ENCODE data around the gene EPHA4.
A peak's percentile ranks its signal among the peaks of the same experiment; 100 is the strongest.

EPHA4 gene

GRCh38 chr2:221435171-221435570, 136.9 kb downstream of the EPHA4 start:
- no peak for DNase-seq

- no peak for DNase-seq
These were observed 138.0 kb downstream of the EPHA4 start for GRCh38 chr2:221434142-221434541.

GRCh38 chr2:221431477-221431876, 140.6 kb downstream of the EPHA4 start:
- no peak for DNase-seq

GRCh38 chr2:221429741-221430491, 142.2 kb downstream of the EPHA4 start:
- DNase-seq: no peak

- no peak for DNase-seq
These were observed 143.2 kb downstream of the EPHA4 start for GRCh38 chr2:221428896-221429295.

- DNase-seq: no peak
These were observed 145.2 kb downstream of the EPHA4 start for GRCh38 chr2:221426929-221427328.

- DNase-seq: no peak
These were observed 146.2 kb downstream of the EPHA4 start for GRCh38 chr2:221425891-221426290.

- DNase-seq: no peak
These were observed 146.8 kb downstream of the EPHA4 start for GRCh38 chr2:221425353-221425752.

- no peak for DNase-seq
These were observed 148.8 kb downstream of the EPHA4 start for GRCh38 chr2:221423210-221423804.

- no peak for DNase-seq
These were observed 149.4 kb downstream of the EPHA4 start for GRCh38 chr2:221422516-221423209.

- DNase-seq: peak in 1 of 2 donors; percentile 6
These were observed 151.9 kb downstream of the EPHA4 start for GRCh38 chr2:221420245-221420644.

GRCh38 chr2:221415789-221416188, 156.3 kb downstream of the EPHA4 start:
- DNase-seq: no peak

- no peak for DNase-seq
These were observed 159.1 kb downstream of the EPHA4 start for GRCh38 chr2:221412978-221413377.

- DNase-seq: no peak
These were observed 161.6 kb downstream of the EPHA4 start for GRCh38 chr2:221410487-221410886.

- DNase-seq: no peak
These were observed 164.3 kb downstream of the EPHA4 start for GRCh38 chr2:221407765-221408164.

GRCh38 chr2:221405521-221405920, 166.6 kb downstream of the EPHA4 start:
- DNase-seq: no peak

GRCh38 chr2:221402072-221402471, 170.0 kb downstream of the EPHA4 start:
- DNase-seq: no peak

GRCh38 chr2:221400411-221400810, 171.7 kb downstream of the EPHA4 start:
- no peak for DNase-seq

- DNase-seq: no peak
These were observed 172.9 kb downstream of the EPHA4 start for GRCh38 chr2:221399183-221399582.

GRCh38 chr2:221397187-221397586, 174.9 kb downstream of the EPHA4 start:
- DNase-seq: no peak

GRCh38 chr2:221392228-221392881, 179.7 kb downstream of the EPHA4 start:
- no peak for DNase-seq

GRCh38 chr2:221390878-221391277, 181.2 kb downstream of the EPHA4 start:
- DNase-seq: no peak

GRCh38 chr2:221389904-221390303, 182.2 kb downstream of the EPHA4 start:
- no peak for DNase-seq

GRCh38 chr2:221389421-221389820, 182.7 kb downstream of the EPHA4 start:
- DNase-seq: no peak
